NB4 (cell line): ENCODE data around the gene CENPV.

ENCODE experiments used
- DNase-seq: peaks from one replicate; pipeline ENCODE4 v3.0.0; 2010; ENCODE audit warnings: low read depth
- H3K4me3 ChIP-seq: one replicate; pipeline ENCODE4 v1.5.1; 2011; ENCODE audit warnings: mild to moderate bottlenecking, low read depth, low read length, moderate library complexity
- CTCF ChIP-seq: IDR thresholded peaks from one replicate; pipeline ENCODE4 v1.5.1; 2012; ENCODE audit warnings: low read depth, low read length
- MAX ChIP-seq: IDR thresholded peaks from 2 replicates; pipeline ENCODE4 v1.6.1; 2011; ENCODE audit warnings: low read depth, low read length
- MYC ChIP-seq: IDR thresholded peaks from 2 replicates; pipeline ENCODE4 v1.6.1; 2011; ENCODE audit warnings: low read depth, low read length
- POLR2A ChIP-seq: IDR thresholded peaks from 2 replicates; pipeline ENCODE4 v1.6.1; 2011; ENCODE audit warnings: mild to moderate bottlenecking; ENCODE audit not compliant: insufficient read length; ENCODE audit errors: extremely low read depth

The CENPV gene

GRCh38 chr17:16293931-16294330 lies 59.3 kb downstream of the CENPV start:
- DNase-seq = no peak
- TF ChIP-seq CTCF = no peak
- no peak for TF ChIP-seq POLR2A
- no peak for TF ChIP-seq MYC
- no peak for TF ChIP-seq MAX
- H3K4me3 ChIP-seq = no peak overlapping the region
